HG03097 (cell line): ENCODE measurements around the gene PARD3.
A peak's percentile ranks its signal among the peaks of the same experiment; 100 is the strongest.
"Not testable (repeated sequence)": the region's sequence is repeated elsewhere in the genome, so short reads cannot be mapped to it uniquely, and the experiment has no call there.

Source experiments
- ATAC-seq: cut with Tn5 transposase; IDR thresholded peaks from one replicate; pipeline ENCODE4 v1.9.1; 2021; ENCODE audit not compliant: unreplicated experiment, low FRiP score

The PARD3 gene

GRCh38 chr10:34746094-34746493, 69.0 kb downstream of the PARD3 start:
- ATAC-seq: no peak

GRCh38 chr10:34745244-34745643, 69.9 kb downstream of the PARD3 start:
- no peak for ATAC-seq

- ATAC-seq: no peak
These were observed 70.5 kb downstream of the PARD3 start for GRCh38 chr10:34744590-34744989.

- ATAC-seq: no peak
These were observed 71.3 kb downstream of the PARD3 start for GRCh38 chr10:34743814-34744213.

GRCh38 chr10:34742456-34742855, 72.6 kb downstream of the PARD3 start:
- no peak for ATAC-seq

- not testable (repeated sequence) for ATAC-seq
These were observed 74.0 kb downstream of the PARD3 start for GRCh38 chr10:34741087-34741486.

GRCh38 chr10:34740321-34740720, 74.8 kb downstream of the PARD3 start:
- ATAC-seq: no peak

GRCh38 chr10:34739915-34740314, 75.2 kb downstream of the PARD3 start:
- ATAC-seq: no peak

GRCh38 chr10:34737772-34738169, 77.3 kb downstream of the PARD3 start:
- ATAC-seq: no peak

- ATAC-seq: no peak
These were observed 77.9 kb downstream of the PARD3 start for GRCh38 chr10:34736976-34737771.

GRCh38 chr10:34734918-34735317, 80.2 kb downstream of the PARD3 start:
- no peak for ATAC-seq

- ATAC-seq: no peak
These were observed 82.2 kb downstream of the PARD3 start for GRCh38 chr10:34732926-34733325.

- no peak for ATAC-seq
These were observed 83.0 kb downstream of the PARD3 start for GRCh38 chr10:34731885-34732701.

GRCh38 chr10:34731213-34731612, 83.9 kb downstream of the PARD3 start:
- no peak for ATAC-seq

GRCh38 chr10:34730726-34731125, 84.4 kb downstream of the PARD3 start:
- no peak for ATAC-seq

GRCh38 chr10:34729619-34730018, 85.5 kb downstream of the PARD3 start:
- ATAC-seq: no peak

GRCh38 chr10:34728361-34728760, 86.7 kb downstream of the PARD3 start:
- no peak for ATAC-seq

- no peak for ATAC-seq
These were observed 87.5 kb downstream of the PARD3 start for GRCh38 chr10:34727595-34728033.

- ATAC-seq: no peak
These were observed 88.2 kb downstream of the PARD3 start for GRCh38 chr10:34726862-34727261.

GRCh38 chr10:34723750-34724149, 91.3 kb downstream of the PARD3 start:
- peak; percentile 57 for ATAC-seq

- no peak for ATAC-seq
These were observed 92.7 kb downstream of the PARD3 start for GRCh38 chr10:34722404-34722803.
